ENCODE data around the gene TFAP2B. TPM values are rescaled to one million over a fixed set of nuclear protein-coding genes. Genes with fewer than 3 reads are reported as not detected.

TFAP2B gene
- total RNA-seq, 1 experiment from 2014 or later: 0.10 TPM

- DNase-seq (ENCODE audit: low read depth): no peak
These were observed 30.5 kb downstream of the TFAP2B start for GRCh38 chr6:50848989-50849795.

GRCh38 chr6:50849796-50850180 is 31.1 kb downstream of the TFAP2B start:
- no peak for DNase-seq (ENCODE audit: low read depth)

GRCh38 chr6:50850223-50851048 is 31.8 kb downstream of the TFAP2B start:
- peak; percentile 75 for DNase-seq (ENCODE audit: low read depth)

- peak; percentile 38 for DNase-seq (ENCODE audit: low read depth)
These were observed 32.6 kb downstream of the TFAP2B start for GRCh38 chr6:50851049-50851845.

GRCh38 chr6:50853939-50854338 is 35.3 kb downstream of the TFAP2B start:
- no peak for DNase-seq (ENCODE audit: low read depth)

GRCh38 chr6:50861692-50862091 is 43.0 kb downstream of the TFAP2B start:
- DNase-seq (ENCODE audit: low read depth): no peak

GRCh38 chr6:50862176-50862575 is 43.5 kb downstream of the TFAP2B start:
- no peak for DNase-seq (ENCODE audit: low read depth)

GRCh38 chr6:50864601-50865000 is 45.9 kb downstream of the TFAP2B start:
- DNase-seq (ENCODE audit: low read depth): no peak

GRCh38 chr6:50868466-50868865 is 49.8 kb downstream of the TFAP2B start:
- DNase-seq (ENCODE audit: low read depth): no peak

GRCh38 chr6:50873167-50873566 is 54.5 kb downstream of the TFAP2B start:
- DNase-seq (ENCODE audit: low read depth): no peak

- no peak for DNase-seq (ENCODE audit: low read depth)
These were observed 65.7 kb downstream of the TFAP2B start for GRCh38 chr6:50884364-50884763.

GRCh38 chr6:50887112-50887511 is 68.4 kb downstream of the TFAP2B start:
- DNase-seq (ENCODE audit: low read depth): no peak

GRCh38 chr6:50889497-50889896 is 70.8 kb downstream of the TFAP2B start:
- DNase-seq (ENCODE audit: low read depth): peak; percentile 6

GRCh38 chr6:50889935-50890334 is 71.3 kb downstream of the TFAP2B start:
- DNase-seq (ENCODE audit: low read depth): no peak

GRCh38 chr6:50890579-50890978 is 71.9 kb downstream of the TFAP2B start:
- no peak for DNase-seq (ENCODE audit: low read depth)

- no peak for DNase-seq (ENCODE audit: low read depth)
These were observed 72.6 kb downstream of the TFAP2B start for GRCh38 chr6:50891290-50891689.

Other genes with a start within 250 kb of the TFAP2B start
- gene TFAP2D, start 105.3 kb upstream of the TFAP2B start, total RNA-seq (2014; rRNA removed; shearing (Covaris generic)): not detected in 2 replicates